NOMO-1 treated with DMSO at 0.1 percent for 48 hours (cell line): ENCODE data around the gene EXOC6B.

Experiments
- DNase-seq: peaks from one replicate; lab custom pipeline; 2025; ENCODE audit not compliant: unreplicated experiment; lab: John Stamatoyannopoulos, UW

The EXOC6B gene

DNA sequence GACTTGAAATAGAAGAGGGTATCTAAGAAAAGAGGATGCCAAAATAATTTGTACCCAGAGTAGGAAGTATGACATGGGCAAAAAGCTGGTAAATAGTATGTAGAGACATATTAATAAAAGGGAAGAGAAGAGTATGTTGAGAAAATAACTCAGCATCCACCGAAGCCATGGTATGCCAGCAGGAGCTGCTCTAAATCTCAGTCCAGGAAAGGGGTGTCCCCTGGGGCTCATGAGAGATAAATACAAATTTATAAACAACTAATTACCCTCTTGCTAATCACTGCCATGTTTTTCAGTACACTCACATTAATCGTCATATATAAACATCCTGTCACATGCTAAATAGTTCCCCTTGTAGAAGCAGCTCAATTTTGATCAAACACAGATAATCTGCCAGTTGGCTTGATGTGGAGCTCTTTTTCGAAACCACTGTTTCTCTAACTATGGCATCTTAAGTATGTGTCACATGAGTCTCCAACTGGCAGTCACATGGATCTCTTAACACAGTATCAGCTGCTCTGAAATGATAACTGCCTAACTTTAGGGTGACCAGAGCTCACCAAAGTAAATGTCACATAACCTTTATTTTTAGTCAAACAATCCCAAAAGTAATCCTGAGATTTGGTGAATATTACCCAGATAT, 31.9 kb downstream of the EXOC6B start:
- DNase-seq: no peak

DNA sequence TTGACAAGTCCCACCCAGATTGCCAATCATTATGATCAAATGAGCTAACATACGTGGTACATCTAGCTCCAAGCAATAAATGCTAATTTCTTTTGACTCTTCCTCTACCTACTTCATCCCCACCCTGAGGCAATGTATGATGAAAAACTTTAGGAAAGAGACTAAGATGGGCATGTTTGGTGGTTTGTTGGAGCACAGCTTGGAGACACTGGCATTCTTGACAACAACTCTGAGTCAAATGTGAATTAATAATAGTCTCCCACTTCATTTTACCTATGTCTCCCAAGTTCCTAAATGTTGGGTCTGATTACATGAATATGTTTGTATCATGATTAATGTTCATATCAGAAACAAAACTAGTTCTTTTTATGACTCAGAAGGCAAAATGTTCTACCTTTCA, 36.6 kb downstream of the EXOC6B start:
- DNase-seq: no peak

- DNase-seq: no peak
These were observed 37.1 kb downstream of the EXOC6B start for GRCh38 chr2:72788756-72789155.

DNA sequence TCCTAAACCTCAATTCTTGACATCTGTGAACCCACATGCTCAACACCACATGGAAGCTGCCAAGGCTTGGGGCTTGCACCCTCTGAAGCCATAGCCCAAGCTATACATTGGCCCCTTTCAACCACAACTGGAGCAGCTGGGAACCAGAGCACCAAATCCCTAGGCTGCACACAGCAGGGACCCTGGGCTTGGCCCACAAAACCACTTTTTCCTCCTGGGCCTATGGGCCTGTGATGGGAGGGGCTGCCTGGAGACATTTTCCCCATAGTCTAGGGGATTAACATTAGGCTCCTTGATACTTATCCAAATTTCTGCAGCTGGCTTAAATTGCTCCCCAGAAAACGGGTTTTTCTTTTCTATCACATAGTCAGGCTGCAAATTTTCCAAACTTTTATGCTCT, 40.3 kb downstream of the EXOC6B start:
- DNase-seq: no peak

DNA sequence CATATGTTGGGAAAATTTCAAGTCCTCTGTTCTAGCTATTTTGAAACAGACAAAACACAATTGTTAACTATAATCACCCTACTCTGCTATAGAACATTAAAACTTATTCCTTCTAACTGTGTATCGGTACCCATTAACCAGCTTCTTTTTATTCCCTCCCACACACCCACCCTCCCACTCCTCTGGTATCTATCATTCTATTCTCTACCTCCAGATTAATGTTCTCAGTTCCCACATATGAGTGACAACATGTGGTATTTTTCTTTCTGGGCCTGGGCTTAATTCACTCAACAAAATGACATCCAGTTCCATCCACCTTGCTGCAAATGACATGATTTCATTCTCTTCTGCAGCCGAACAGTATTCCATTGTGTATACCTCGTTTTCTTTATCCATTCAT, 43.3 kb downstream of the EXOC6B start:
- no peak for DNase-seq

- DNase-seq: no peak
These were observed 44.4 kb downstream of the EXOC6B start for GRCh38 chr2:72781480-72781879.

DNA sequence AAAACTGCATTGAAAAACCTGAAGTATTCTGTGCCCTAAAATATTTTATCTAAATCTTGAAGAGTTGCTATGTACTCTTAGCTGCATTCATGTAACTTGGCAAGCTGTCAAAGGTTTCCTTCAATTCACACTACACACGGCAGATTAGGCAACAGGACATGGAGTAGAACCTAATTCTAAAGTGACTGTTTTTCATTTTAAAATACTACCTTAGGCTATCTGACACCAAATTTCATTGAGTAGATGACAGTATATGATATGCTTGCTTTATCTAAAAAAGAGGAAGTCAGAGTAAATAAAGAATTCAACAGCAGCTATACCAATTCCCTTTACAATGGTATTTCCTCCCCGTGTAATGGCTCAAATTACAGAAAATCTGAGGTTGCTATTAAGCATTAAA, 45.4 kb downstream of the EXOC6B start:
- DNase-seq: peak; percentile 37

DNA sequence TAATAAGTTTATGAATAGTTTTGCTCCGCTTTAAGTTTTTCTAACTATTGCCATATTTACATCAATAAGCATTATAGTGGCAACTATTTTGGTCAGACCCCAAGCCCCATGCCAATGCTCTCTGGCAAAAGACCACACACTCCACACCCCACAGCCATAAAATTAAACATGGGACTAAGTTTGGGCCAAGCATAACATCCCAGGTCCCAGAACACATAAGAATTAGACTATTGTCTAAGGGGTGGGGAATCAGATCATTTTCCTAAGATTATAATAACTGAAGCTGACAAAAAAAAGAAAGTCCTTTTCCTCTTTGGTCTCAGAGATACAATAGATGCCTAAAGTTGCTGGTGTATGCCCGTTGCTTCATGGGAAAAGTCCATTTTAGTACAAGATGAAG, 46.3 kb downstream of the EXOC6B start:
- DNase-seq: no peak

DNA sequence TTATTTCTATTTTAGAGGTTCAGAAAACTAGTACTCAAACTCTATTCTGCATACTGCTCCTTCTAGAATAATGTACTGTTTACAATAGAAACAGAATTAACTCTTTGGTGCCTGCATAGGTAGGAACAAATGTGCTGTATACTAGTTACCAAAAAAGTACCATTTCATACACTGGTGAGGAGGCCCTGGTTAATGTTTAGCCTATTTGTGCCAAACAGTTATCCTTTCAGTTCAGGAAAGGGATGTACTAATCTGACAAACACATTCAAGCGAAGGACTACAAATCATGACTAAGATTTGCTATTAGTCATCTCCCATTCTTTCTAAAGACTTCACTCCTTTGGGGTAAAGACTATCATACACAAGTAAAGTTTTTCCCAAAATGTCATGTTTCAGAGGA, 47.4 kb downstream of the EXOC6B start:
- DNase-seq: no peak

- peak; percentile 70 for DNase-seq
These were observed 54.9 kb downstream of the EXOC6B start for GRCh38 chr2:72770879-72771461.

GRCh38 chr2:72765997-72766609, 59.7 kb downstream of the EXOC6B start:
- DNase-seq: no peak

- DNase-seq: no peak
These were observed 63.6 kb downstream of the EXOC6B start for GRCh38 chr2:72762276-72762675.

DNA sequence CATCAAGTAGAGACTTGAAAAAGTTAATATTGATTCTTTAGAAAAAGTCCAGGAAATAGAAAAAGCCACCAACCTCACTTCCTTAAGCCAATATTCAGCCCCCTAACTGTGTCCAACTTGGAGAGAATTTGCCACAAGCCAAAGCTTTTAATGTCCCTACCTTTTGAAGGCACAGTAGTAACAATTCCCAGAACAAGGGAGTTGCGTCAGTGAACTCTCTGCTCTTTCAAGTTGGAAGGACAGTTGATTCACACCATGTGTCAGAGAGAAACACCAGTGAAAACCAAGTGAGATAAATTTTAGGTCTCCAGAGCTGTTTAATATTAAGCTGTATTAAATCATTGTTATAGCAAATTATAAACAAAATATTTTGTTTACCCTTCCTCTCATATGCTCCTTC, 66.1 kb downstream of the EXOC6B start:
- DNase-seq: no peak

- no peak for DNase-seq
These were observed 68.6 kb downstream of the EXOC6B start for GRCh38 chr2:72757177-72757775.

DNA sequence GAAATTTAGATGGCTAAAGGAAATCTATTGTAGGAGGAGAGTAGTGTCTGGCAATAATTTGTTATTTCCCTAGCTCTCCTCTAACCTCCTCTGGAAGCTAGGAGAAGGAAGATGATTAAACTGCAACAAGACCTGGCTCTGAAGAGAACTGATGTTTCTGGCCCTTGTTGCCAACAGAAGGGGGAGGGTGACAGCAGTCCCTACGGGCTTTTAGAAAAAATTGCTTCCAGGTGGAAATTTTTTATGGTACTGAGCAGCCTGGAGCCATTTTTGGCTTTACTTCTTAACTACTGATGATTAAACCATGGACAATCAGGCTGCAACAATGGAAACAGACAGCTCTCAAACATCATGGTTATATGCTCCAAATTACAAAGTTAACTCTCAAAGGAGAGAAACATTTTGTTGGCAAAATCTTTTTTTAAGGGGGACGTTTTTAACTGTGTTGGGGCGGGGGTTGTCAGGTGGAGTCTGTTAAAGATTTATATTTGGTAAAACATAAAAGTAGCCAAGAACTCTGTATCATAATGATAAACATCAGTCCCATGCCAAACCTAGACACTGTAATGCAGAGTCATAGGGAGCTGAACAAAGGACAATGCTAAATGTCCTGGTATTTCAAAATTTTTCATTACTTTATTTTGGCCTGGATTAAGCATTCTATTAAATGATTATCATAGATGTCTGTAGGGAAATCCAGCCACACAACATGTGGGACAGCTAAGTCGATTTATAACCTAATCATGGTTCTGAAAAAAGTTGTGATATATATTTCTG, 70.0 kb downstream of the EXOC6B start:
- DNase-seq: no peak

DNA sequence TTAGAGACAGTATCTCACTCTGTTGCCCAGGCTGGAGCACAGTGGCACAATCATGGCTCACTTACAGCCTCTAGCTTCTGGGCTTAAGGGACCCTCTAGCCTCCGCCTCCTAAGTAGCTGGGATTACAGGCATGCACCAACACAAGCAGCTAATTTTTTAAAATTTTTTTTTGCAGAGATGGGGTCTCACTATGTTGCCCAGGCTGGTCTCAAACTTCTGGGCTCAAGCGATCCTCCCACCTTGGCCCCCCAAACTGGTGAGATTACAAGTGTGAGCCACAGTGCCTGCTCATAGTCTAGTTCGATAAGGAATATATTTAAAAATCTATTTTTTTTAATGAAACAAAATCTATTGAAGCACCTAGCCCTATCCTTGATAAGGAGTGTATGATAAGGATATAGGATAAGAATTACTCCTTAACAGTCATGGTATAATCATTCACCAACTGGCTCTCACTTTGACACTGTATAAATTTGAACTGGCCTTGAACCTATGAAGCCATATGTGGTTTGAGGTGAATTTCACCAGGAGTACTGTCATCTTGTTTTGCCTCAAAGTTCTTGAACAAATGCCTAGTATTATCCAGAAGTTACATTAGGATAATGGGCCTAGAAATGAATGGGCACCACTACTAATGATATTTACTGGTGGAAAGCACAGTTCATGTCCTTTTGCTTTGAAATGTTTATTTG, 71.1 kb downstream of the EXOC6B start:
- no peak for DNase-seq

GRCh38 chr2:72750977-72751639, 74.7 kb downstream of the EXOC6B start:
- DNase-seq: no peak

GRCh38 chr2:72750466-72750865, 75.4 kb downstream of the EXOC6B start:
- no peak for DNase-seq

DNA sequence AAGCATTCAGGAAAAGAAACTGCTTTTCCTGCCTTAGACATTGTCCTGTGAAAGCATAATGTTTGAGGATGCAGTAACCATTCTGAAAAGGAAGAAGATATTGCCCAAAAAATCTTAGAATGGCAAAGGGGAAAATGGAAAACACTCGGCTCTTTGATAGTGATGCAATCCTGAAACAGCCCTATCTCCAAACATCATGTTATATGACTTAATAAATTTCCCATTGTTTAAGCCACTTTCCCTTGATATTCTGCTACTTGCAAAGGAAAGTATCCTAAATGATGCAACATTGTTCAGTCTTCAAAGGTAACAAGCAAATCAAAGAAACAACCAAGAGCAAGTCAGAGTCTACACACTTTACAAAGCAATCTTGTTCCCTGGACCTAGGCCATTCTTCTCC, 78.5 kb downstream of the EXOC6B start:
- DNase-seq: no peak

DNA sequence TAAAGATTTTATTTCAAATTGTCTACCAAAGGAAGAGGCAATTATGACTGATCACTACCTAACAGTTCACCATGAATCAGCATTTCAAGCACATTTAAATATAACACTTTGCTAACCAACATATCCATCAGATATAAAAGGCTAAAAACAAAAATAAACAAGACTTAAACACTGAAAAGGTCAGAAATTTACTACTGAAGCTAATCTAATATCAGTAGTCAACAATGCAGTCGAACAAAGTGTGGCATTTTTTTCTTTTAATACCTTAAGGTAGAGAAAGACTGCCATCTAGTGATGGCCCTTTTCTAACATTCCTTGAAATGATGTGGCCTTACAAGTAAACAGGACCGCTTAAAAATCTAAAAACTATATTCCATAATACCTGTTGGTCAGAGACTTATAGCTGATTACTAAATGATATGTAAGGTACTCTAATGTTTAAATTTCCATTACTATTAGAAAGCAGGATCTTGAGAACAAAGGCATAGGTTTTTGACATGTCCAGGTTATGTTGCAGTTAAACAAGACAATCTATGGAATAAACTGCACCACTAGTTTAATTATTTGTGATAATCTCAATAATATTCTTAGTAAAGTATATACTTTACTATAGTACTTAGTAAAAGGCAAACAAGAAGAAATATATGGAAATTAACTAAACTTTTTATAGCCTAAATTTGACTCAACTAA, 80.0 kb downstream of the EXOC6B start:
- peak; percentile 40 for DNase-seq
